Neural cell (in vitro differentiated cells): Measurements from ENCODE around the gene IGFBP7. TPM values are rescaled to one million over a fixed set of nuclear protein-coding genes. Genes with fewer than 3 reads are reported as not detected.

Experiments
- H2AFZ ChIP-seq: fragments of 200-600, 300-800 bp; sonication (generic), shearing (Covaris generic); 2 replicates; pipeline ENCODE4 v1.6.0; 2014; ENCODE audit warnings: low read depth, mild to moderate bottlenecking, antibody characterized with exemption, low read length, moderate library complexity
- H3F3A ChIP-seq: fragments of 200-600 bp; shearing (Covaris generic); 2 replicates; pipeline ENCODE4 v1.6.1; 2016; ENCODE audit warnings: mild to moderate bottlenecking, moderate library complexity, mixed read lengths, antibody characterized with exemption, low read length; ENCODE audit not compliant: insufficient read depth, poor library complexity, severe bottlenecking
- H3K27ac ChIP-seq: fragments of 200-600, 300-800 bp; sonication (generic), shearing (Covaris generic); 2 replicates; pipeline ENCODE4 v1.5.1; 2014; ENCODE audit warnings: mild to moderate bottlenecking, low read length, moderate library complexity
- H3K27me3 ChIP-seq: fragments of 300-800, 200-600 bp; sonication (generic), shearing (Covaris generic); 2 replicates; pipeline ENCODE4 v1.6.0; 2014; ENCODE audit warnings: mild to moderate bottlenecking, low read depth, low read length, moderate library complexity; ENCODE audit not compliant: insufficient read depth
- H3K36me3 ChIP-seq: fragments of 300-800, 200-600 bp; sonication (generic), shearing (Covaris generic); 2 replicates; pipeline ENCODE4 v1.5.1; 2014; ENCODE audit warnings: mild to moderate bottlenecking, antibody characterized with exemption, low read length, moderate library complexity; ENCODE audit not compliant: insufficient read depth
- H3K4me2 ChIP-seq: fragments of 300-800, 200-600 bp; sonication (generic), shearing (Covaris generic); 2 replicates; pipeline ENCODE4 v1.6.0; 2014; ENCODE audit warnings: mild to moderate bottlenecking, low read length
- H3K4me3 ChIP-seq: fragments of 300-800, 200-600 bp; sonication (generic), shearing (Covaris generic); 2 replicates; pipeline ENCODE4 v1.5.1; 2014; ENCODE audit warnings: mild to moderate bottlenecking, low read length, moderate library complexity
- H3K79me2 ChIP-seq: fragments of 200-600 bp; shearing (Covaris generic); replicated peaks from 2 replicates; pipeline ENCODE4 v1.6.0; 2014; ENCODE audit warnings: mild to moderate bottlenecking, low read length, moderate library complexity; ENCODE audit not compliant: insufficient read depth
- H3K9ac ChIP-seq: fragments of 300-800, 200-600 bp; sonication (generic), shearing (Covaris generic); 2 replicates; pipeline ENCODE4 v1.6.1; 2016; ENCODE audit warnings: mild to moderate bottlenecking, low read length, mixed read lengths
- H3K9me2 ChIP-seq: fragments of 200-600 bp; shearing (Covaris generic); 2 replicates; pipeline ENCODE4 v1.6.1; 2016; ENCODE audit warnings: mild to moderate bottlenecking, low read length, mixed read lengths; ENCODE audit not compliant: insufficient read depth
- H3K9me3 ChIP-seq: fragments of 200-600, 300-800 bp; sonication (generic), shearing (Covaris generic); 2 replicates; pipeline ENCODE4 v1.6.1; 2016; ENCODE audit warnings: mild to moderate bottlenecking, mixed run types, low read length, moderate library complexity, mixed read lengths
- H4K20me1 ChIP-seq: fragments of 200-600 bp; shearing (Covaris generic); 2 replicates; pipeline ENCODE4 v1.6.1; 2016; ENCODE audit warnings: mild to moderate bottlenecking, mixed run types; ENCODE audit not compliant: insufficient read depth
- EP300 ChIP-seq: fragments of 450-650 bp; conservative IDR thresholded peaks from 2 replicates; pipeline ENCODE4 v1.6.1; 2014; ENCODE audit warnings: antibody characterized with exemption, mild to moderate bottlenecking, moderate library complexity; ENCODE audit not compliant: poor library complexity, severe bottlenecking
- EZH2 ChIP-seq: fragments of 200-600, 300-800 bp; shearing (Covaris generic), sonication (generic); IDR thresholded peaks from 2 replicates; pipeline ENCODE4 v1.6.1; 2014; ENCODE audit warnings: antibody characterized with exemption, low read length, borderline replicate concordance, mild to moderate bottlenecking; ENCODE audit not compliant: insufficient read depth, poor library complexity, severe bottlenecking
- MXI1 ChIP-seq: fragments of 450-650 bp; conservative IDR thresholded peaks from 2 replicates; pipeline ENCODE4 v1.6.1; 2014; ENCODE audit warnings: antibody characterized with exemption, mild to moderate bottlenecking; ENCODE audit not compliant: poor library complexity, severe bottlenecking
- POLR2AphosphoS5 ChIP-seq: IDR thresholded peaks from 2 replicates; pipeline ENCODE4 v1.6.1; 2012
- RAD21 ChIP-seq: fragments of 450-650 bp; conservative IDR thresholded peaks from 2 replicates; pipeline ENCODE4 v1.6.1; 2014; ENCODE audit warnings: antibody characterized with exemption, mild to moderate bottlenecking, moderate library complexity
- SMC3 ChIP-seq: fragments of 450-650 bp; conservative IDR thresholded peaks from 2 replicates; pipeline ENCODE4 v1.6.1; 2014; ENCODE audit warnings: antibody characterized with exemption, mild to moderate bottlenecking, moderate library complexity; ENCODE audit not compliant: poor library complexity
- TAF1 ChIP-seq: IDR thresholded peaks from 2 replicates; pipeline ENCODE4 v1.6.1; 2012; ENCODE audit warnings: low read depth
- polyA plus RNA-seq: library from polyadenylated mRNA; depleted of rRNA; stranded (reverse); fragments of >200 nt; gene quantifications from 2 replicates; pipeline ENCODE4 v1.2.3, GENCODE V29; 2014
- TF ChIP-seq, protein P1 (sequence below): fragments of 450-650 bp; IDR thresholded peaks from 2 replicates; pipeline ENCODE4 v1.5.1; 2014; ENCODE audit warnings: antibody characterized with exemption, mild to moderate bottlenecking, moderate library complexity; ENCODE audit not compliant: poor library complexity, severe bottlenecking
- TF ChIP-seq, protein P2 (sequence below): IDR thresholded peaks from 2 replicates; pipeline ENCODE4 v1.6.1; 2012; ENCODE audit warnings: borderline replicate concordance

IGFBP7 gene
- polyA plus RNA-seq, 1 donor from 2014 or later, result 0.33 TPM

DNA sequence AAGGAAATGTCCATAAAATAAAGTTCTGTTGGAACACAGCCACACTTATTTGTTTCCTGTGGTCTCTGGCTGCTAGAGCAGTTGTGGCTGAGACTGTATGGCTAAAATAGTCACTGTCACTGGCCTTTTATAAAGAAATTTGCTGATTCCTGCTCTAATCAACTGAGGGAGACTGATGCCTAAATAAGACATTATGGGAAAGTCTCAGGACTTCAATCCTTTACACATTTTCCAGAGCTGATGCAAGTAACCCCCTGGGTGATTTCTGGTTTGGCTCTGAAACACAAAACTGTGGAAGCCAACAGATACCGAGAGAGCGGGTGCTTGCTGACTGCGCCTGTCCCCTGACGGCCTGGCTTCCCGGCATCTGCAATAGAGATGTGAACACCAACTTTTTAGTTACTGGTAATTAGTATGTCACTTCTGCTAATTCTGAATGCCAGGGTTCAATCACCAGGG, 67.4 kb downstream of the IGFBP7 start:
- Histone ChIP-seq H3K27me3 (no peaks in the 10 kb centered on the region), H3K36me3 (no peaks in the 10 kb centered on the region), H4K20me1 (no peaks in the 10 kb centered on the region), H3K27ac (no peak overlapping the region), H3K4me2 (no peak overlapping the region), H3K9me2 (no peaks in the 10 kb centered on the region), H3K4me3 (no peak overlapping the region), H3K9ac (no peak overlapping the region), H2AFZ (no peak overlapping the region), H3K9me3 (no peaks in the 10 kb centered on the region), H3K79me2 (no peaks in the 10 kb centered on the region), H3F3A (no peaks in the 10 kb centered on the region)
- no peak for TF ChIP-seq MXI1
- TF ChIP-seq, protein P1, sequence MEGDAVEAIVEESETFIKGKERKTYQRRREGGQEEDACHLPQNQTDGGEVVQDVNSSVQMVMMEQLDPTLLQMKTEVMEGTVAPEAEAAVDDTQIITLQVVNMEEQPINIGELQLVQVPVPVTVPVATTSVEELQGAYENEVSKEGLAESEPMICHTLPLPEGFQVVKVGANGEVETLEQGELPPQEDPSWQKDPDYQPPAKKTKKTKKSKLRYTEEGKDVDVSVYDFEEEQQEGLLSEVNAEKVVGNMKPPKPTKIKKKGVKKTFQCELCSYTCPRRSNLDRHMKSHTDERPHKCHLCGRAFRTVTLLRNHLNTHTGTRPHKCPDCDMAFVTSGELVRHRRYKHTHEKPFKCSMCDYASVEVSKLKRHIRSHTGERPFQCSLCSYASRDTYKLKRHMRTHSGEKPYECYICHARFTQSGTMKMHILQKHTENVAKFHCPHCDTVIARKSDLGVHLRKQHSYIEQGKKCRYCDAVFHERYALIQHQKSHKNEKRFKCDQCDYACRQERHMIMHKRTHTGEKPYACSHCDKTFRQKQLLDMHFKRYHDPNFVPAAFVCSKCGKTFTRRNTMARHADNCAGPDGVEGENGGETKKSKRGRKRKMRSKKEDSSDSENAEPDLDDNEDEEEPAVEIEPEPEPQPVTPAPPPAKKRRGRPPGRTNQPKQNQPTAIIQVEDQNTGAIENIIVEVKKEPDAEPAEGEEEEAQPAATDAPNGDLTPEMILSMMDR, result no peak
- no peak for TF ChIP-seq EP300
- no peak for TF ChIP-seq TAF1
- no peak for TF ChIP-seq EZH2
- TF ChIP-seq RAD21, result no peak
- TF ChIP-seq, protein P2, sequence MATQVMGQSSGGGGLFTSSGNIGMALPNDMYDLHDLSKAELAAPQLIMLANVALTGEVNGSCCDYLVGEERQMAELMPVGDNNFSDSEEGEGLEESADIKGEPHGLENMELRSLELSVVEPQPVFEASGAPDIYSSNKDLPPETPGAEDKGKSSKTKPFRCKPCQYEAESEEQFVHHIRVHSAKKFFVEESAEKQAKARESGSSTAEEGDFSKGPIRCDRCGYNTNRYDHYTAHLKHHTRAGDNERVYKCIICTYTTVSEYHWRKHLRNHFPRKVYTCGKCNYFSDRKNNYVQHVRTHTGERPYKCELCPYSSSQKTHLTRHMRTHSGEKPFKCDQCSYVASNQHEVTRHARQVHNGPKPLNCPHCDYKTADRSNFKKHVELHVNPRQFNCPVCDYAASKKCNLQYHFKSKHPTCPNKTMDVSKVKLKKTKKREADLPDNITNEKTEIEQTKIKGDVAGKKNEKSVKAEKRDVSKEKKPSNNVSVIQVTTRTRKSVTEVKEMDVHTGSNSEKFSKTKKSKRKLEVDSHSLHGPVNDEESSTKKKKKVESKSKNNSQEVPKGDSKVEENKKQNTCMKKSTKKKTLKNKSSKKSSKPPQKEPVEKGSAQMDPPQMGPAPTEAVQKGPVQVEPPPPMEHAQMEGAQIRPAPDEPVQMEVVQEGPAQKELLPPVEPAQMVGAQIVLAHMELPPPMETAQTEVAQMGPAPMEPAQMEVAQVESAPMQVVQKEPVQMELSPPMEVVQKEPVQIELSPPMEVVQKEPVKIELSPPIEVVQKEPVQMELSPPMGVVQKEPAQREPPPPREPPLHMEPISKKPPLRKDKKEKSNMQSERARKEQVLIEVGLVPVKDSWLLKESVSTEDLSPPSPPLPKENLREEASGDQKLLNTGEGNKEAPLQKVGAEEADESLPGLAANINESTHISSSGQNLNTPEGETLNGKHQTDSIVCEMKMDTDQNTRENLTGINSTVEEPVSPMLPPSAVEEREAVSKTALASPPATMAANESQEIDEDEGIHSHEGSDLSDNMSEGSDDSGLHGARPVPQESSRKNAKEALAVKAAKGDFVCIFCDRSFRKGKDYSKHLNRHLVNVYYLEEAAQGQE, result no peak
- no peak for TF ChIP-seq POLR2AphosphoS5
- no peak for TF ChIP-seq SMC3

DNA sequence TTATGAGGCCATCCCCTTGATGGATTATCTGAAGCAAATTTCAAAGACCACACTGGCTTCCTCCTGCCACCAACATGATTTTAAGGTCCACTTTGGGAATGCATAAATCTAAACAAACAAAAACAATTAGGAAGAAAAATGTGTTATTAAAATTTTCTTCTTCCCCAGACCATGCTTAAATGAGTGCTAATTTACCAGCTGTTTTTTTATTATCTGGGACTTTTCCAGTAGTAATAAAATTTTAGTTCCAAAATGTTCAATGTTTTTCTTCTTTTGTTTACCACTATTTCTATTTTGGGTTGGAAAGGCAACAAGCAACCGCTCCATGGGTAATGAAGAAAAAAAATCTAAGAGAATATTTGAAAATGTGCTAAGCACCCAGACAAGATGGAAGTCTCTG, 69.2 kb downstream of the IGFBP7 start:
- no peaks in the 10 kb centered on the region for H4K20me1 ChIP-seq
- H2AFZ ChIP-seq, result no peak overlapping the region
- H3K4me2 ChIP-seq, result no peak overlapping the region
- H3F3A ChIP-seq, result no peaks in the 10 kb centered on the region
- no peaks in the 10 kb centered on the region for H3K27me3 ChIP-seq
- no peaks in the 10 kb centered on the region for H3K36me3 ChIP-seq
- no peak overlapping the region for H3K27ac ChIP-seq
- TF ChIP-seq RAD21, result no peak
- no peak for TF ChIP-seq POLR2AphosphoS5
- TF ChIP-seq, protein P2, result no peak
- TF ChIP-seq, protein P1, result no peak
- TF ChIP-seq MXI1, result no peak
- TF ChIP-seq SMC3, result no peak
- TF ChIP-seq EP300, result no peak
- no peak for TF ChIP-seq EZH2
- no peak for TF ChIP-seq TAF1
- H3K4me3 ChIP-seq, result no peak overlapping the region
- H3K9me3 ChIP-seq, result no peaks in the 10 kb centered on the region
- H3K79me2 ChIP-seq, result no peaks in the 10 kb centered on the region
- no peaks in the 10 kb centered on the region for H3K9me2 ChIP-seq
- no peak overlapping the region for H3K9ac ChIP-seq
